Uterus (tissue), 4 donors: Measurements from ENCODE around the gene MYL7. TPM values are rescaled to one million over a fixed set of nuclear protein-coding genes. Genes with fewer than 3 reads are reported as not detected.

ENCODE experiments used
- DNase-seq, 2 donors: peaks; one replicate each; pipeline ENCODE4 v3.0.0-alpha.2; 2019 to 2020
- H3K27ac ChIP-seq, 2 donors: fragments of 200-600 bp; sonication (generic); 1 replicate in 1 of 2; 2 replicates in 1 of 2; pipeline ENCODE4 v1.5.1; 2016 to 2018
- H3K27me3 ChIP-seq, 2 donors: fragments of 200-600 bp; sonication (generic); one replicate each; pipeline ENCODE4 v1.5.1; 2018 to 2019; ENCODE audit warnings: control low read depth in 1 of 2
- H3K36me3 ChIP-seq, 2 donors: fragments of 200-600 bp; sonication (generic); one replicate each; pipeline ENCODE4 v1.5.1; 2019; ENCODE audit warnings: control low read depth in 1 of 2
- H3K4me1 ChIP-seq, 2 donors: fragments of 200-600 bp; sonication (generic); one replicate each; pipeline ENCODE4 v1.5.1; 2018 to 2019; ENCODE audit warnings: control low read depth in 1 of 2
- H3K4me3 ChIP-seq, 2 donors: fragments of 200-600 bp; sonication (generic); 1 replicate in 1 of 2; 2 replicates in 1 of 2; pipeline ENCODE4 v1.5.1; 2018 to 2019; ENCODE audit warnings: mild to moderate bottlenecking in 1 of 2
- H3K9me3 ChIP-seq, 2 donors: fragments of 200-600 bp; sonication (generic); one replicate each; pipeline ENCODE4 v1.5.1; 2019; ENCODE audit warnings: control low read depth in 1 of 2
- CTCF ChIP-seq, 4 experiments: fragments of 200-600 bp in 2 of 4; fragments of 450-650 bp in 2 of 4; sonication (generic) in 2 of 4; IDR thresholded peaks; one replicate each; pipeline ENCODE4 v1.5.1; 2016 to 2019; ENCODE audit warnings: antibody characterized with exemption in 4 of 4, mild to moderate bottlenecking in 2 of 4, moderate library complexity in 1 of 4
- POLR2A ChIP-seq, 2 donors: fragments of 450-650 bp; IDR thresholded peaks; one replicate each; pipeline ENCODE4 v1.6.1; 2016; ENCODE audit warnings: antibody characterized with exemption in 2 of 2, mild to moderate bottlenecking in 1 of 2, moderate library complexity in 1 of 2
- intact Hi-C: fragments of 100-400 bp; cut with DNase I; formaldehyde crosslinking; loops from one replicate; pipeline ENCODE4 v1.15.1; 2023; ENCODE audit warnings: low total_unique reads
- total RNA-seq, 4 donors: library from RNA; depleted of rRNA in 3 of 4; stranded (reverse); fragments of >200 nt in 3 of 4; gene quantifications; one replicate each; pipeline versions ENCODE4 v1.1.0 to v1.2.4, GENCODE V29; 2014 to 2023
- donor health status: DM: yes; HTN: yes; CAD: no.

The MYL7 gene
- total RNA-seq, 4 donors from 2014 or later: not detected

GRCh38 chr7:44183386-44183785, 42.3 kb upstream of the MYL7 start:
- intact Hi-C loops: no loop called here
- no peak for DNase-seq
- Histone ChIP-seq H3K27ac (no peak overlapping the region), H3K4me1 (no peaks in the 10 kb centered on the region), H3K4me3 (no peak overlapping the region), H3K9me3 (peaks cover 0 to 3% of the 10 kb centered on the region in 2 donors), H3K36me3 (no peaks in the 10 kb centered on the region), H3K27me3 (no peaks in the 10 kb centered on the region)
- TF ChIP-seq CTCF (IDR thresholded peaks at IDR 0.05) (no peak), POLR2A (IDR thresholded peaks at IDR 0.05) (no peak)

- Histone ChIP-seq H3K27ac (no peak overlapping the region), H3K4me3 (no peak overlapping the region), H3K9me3 (peaks cover 0 to 3% of the 10 kb centered on the region in 2 donors), H3K27me3 (no peaks in the 10 kb centered on the region), H3K4me1 (no peaks in the 10 kb centered on the region), H3K36me3 (no peaks in the 10 kb centered on the region)
- no peak for DNase-seq
- TF ChIP-seq CTCF (IDR thresholded peaks at IDR 0.05) (no peak), POLR2A (IDR thresholded peaks at IDR 0.05) (no peak)
- intact Hi-C loops: no loop called here
Measured at GRCh38 chr7:44182827-44183226, 41.7 kb upstream of the MYL7 start.

- TF ChIP-seq CTCF (IDR thresholded peaks at IDR 0.05) (no peak), POLR2A (IDR thresholded peaks at IDR 0.05) (no peak)
- DNase-seq: no peak
- peaks cover 0 to 3% of the 10 kb centered on the region in 2 donors for H3K9me3 ChIP-seq
- no peak overlapping the region for H3K4me3 ChIP-seq
- no peaks in the 10 kb centered on the region for H3K4me1 ChIP-seq
- no peaks in the 10 kb centered on the region for H3K27me3 ChIP-seq
- intact Hi-C loops: no loop called here
- no peak overlapping the region for H3K27ac ChIP-seq
- H3K36me3 ChIP-seq: no peaks in the 10 kb centered on the region
Measured at GRCh38 chr7:44180631-44181030, 39.5 kb upstream of the MYL7 start.

- Histone ChIP-seq H3K27ac (no peak overlapping the region), H3K4me3 (no peak overlapping the region), H3K27me3 (no peaks in the 10 kb centered on the region), H3K9me3 (peaks cover 0 to 3% of the 10 kb centered on the region in 2 donors), H3K36me3 (no peaks in the 10 kb centered on the region), H3K4me1 (no peaks in the 10 kb centered on the region)
- intact Hi-C loops: no loop called here
- DNase-seq: no peak
- TF ChIP-seq POLR2A (IDR thresholded peaks at IDR 0.05): no peak
- TF ChIP-seq CTCF (IDR thresholded peaks at IDR 0.05): no peak
Measured at GRCh38 chr7:44177570-44178131, 36.5 kb upstream of the MYL7 start.

GRCh38 chr7:44176486-44176885, 35.4 kb upstream of the MYL7 start:
- TF ChIP-seq CTCF (IDR thresholded peaks at IDR 0.05) (no peak), POLR2A (IDR thresholded peaks at IDR 0.05) (no peak)
- Histone ChIP-seq H3K4me1 (no peaks in the 10 kb centered on the region), H3K36me3 (no peaks in the 10 kb centered on the region), H3K27ac (no peak overlapping the region), H3K27me3 (no peaks in the 10 kb centered on the region), H3K4me3 (no peak overlapping the region), H3K9me3 (no peaks in the 10 kb centered on the region)
- intact Hi-C loops: no loop called here
- no peak for DNase-seq
